Endothelial cell of umbilical vein (primary cell): Measurements from ENCODE around the gene EFNA4. TPM values are rescaled to one million over a fixed set of nuclear protein-coding genes. Genes with fewer than 3 reads are reported as not detected.

ENCODE experiments used
- BruUV-seq: library from RNA; stranded (reverse); fragments of 400-500 nt; replicated peaks from 2 replicates; lab custom pipeline; 2021; lab: Mats Ljungman, UMichigan
- CTCF ChIA-PET: fragments of 300-600, 350-600 bp; sonication (Branson Sonifier 250); formaldehyde crosslinking; loops from one replicate; lab custom pipeline; 2021; ENCODE audit warnings: antibody characterized with exemption, inconsistent platforms; lab: Charles Lee
- POLR2A ChIA-PET: fragments of 300-600, 350-600 bp; sonication (Branson Sonifier 250); formaldehyde crosslinking; loops from one replicate; lab custom pipeline; 2021; ENCODE audit warnings: antibody characterized with exemption, inconsistent platforms; lab: Charles Lee
- DNase-seq: peaks from one replicate; pipeline ENCODE4 v3.0.0-alpha.2; 2011; ENCODE audit warnings: low read depth, low spot score
- FAIRE-seq: peaks from 2 replicates; lab custom pipeline; 2011; peaks lifted over from hg19 to GRCh38; lab: Jason Lieb, UNC
- H2AFZ ChIP-seq: 2 replicates; pipeline ENCODE4 v1.6.0; 2012; ENCODE audit warnings: low read depth, low read length, control low read depth, inconsistent platforms
- H3K27ac ChIP-seq: 2 replicates; pipeline ENCODE4 v1.5.1; 2011; ENCODE audit warnings: low read depth, mild to moderate bottlenecking, control low read depth, low read length, moderate library complexity; ENCODE audit not compliant: insufficient read depth
- H3K27me3 ChIP-seq, 2 experiments: 2 replicates each; pipeline versions ENCODE4 v1.6.0 to v1.6.1; 2011; ENCODE audit warnings: low read length in 2 of 2, mixed read lengths in 1 of 2; ENCODE audit not compliant: control insufficient read depth in 2 of 2, insufficient read depth in 2 of 2
- H3K36me3 ChIP-seq, 2 experiments: 2 replicates in 1 of 2; 3 replicates in 1 of 2; pipeline ENCODE4 v1.5.1; 2011; ENCODE audit warnings: low read length in 2 of 2, mild to moderate bottlenecking in 1 of 2, moderate library complexity in 1 of 2; ENCODE audit not compliant: control insufficient read depth in 2 of 2, insufficient read depth in 2 of 2; ENCODE audit errors: extremely low read depth in 1 of 2
- H3K4me1 ChIP-seq: 3 replicates; pipeline ENCODE4 v1.5.1; 2011; ENCODE audit warnings: mild to moderate bottlenecking, low read length; ENCODE audit not compliant: control insufficient read depth, insufficient read depth; ENCODE audit errors: extremely low read depth
- H3K4me2 ChIP-seq: 2 replicates; pipeline ENCODE4 v1.6.1; 2011; ENCODE audit warnings: low read length, control low read depth, mixed read lengths; ENCODE audit not compliant: insufficient read depth
- H3K4me3 ChIP-seq, 3 experiments: fragments of 200-600 bp in 1 of 3; sonication (generic), shearing (Covaris generic) in 1 of 3; replicated peaks in 1 of 3; 2 replicates each; pipeline ENCODE4 v1.5.1; 2011 to 2016; ENCODE audit warnings: control low read depth in 3 of 3, low read length in 3 of 3, mild to moderate bottlenecking in 2 of 3, inconsistent platforms in 1 of 3, low read depth in 1 of 3, moderate library complexity in 1 of 3; ENCODE audit not compliant: insufficient read depth in 1 of 3
- H3K79me2 ChIP-seq: 2 replicates; pipeline ENCODE4 v1.6.0; 2012; ENCODE audit warnings: low read length, inconsistent platforms; ENCODE audit not compliant: control insufficient read depth, insufficient read depth
- H3K9ac ChIP-seq: replicated peaks from 2 replicates; pipeline ENCODE3; 2011; ENCODE audit warnings: low read length, control low read depth; ENCODE audit not compliant: insufficient read depth; ENCODE audit errors: extremely low read depth
- H3K9me1 ChIP-seq: replicated peaks from 3 replicates; pipeline ENCODE4 v1.6.0; 2011; ENCODE audit warnings: mild to moderate bottlenecking, low read length; ENCODE audit not compliant: control insufficient read depth, insufficient read depth; ENCODE audit errors: extremely low read depth
- H3K9me3 ChIP-seq: replicated peaks from 2 replicates; pipeline ENCODE4 v1.5.1; 2012; ENCODE audit warnings: low read length, inconsistent platforms; ENCODE audit not compliant: control insufficient read depth, insufficient read depth
- H4K20me1 ChIP-seq: replicated peaks from 2 replicates; pipeline ENCODE3; 2011; ENCODE audit warnings: mild to moderate bottlenecking, low read length; ENCODE audit not compliant: control insufficient read depth, insufficient read depth; ENCODE audit errors: extremely low read depth
- EZH2 ChIP-seq: IDR thresholded peaks from 2 replicates; pipeline ENCODE4 v1.6.1; 2012; ENCODE audit warnings: borderline replicate concordance, low read depth, mild to moderate bottlenecking, moderate library complexity, low read length, inconsistent platforms; ENCODE audit not compliant: severe bottlenecking
- FOS ChIP-seq: IDR thresholded peaks from 2 replicates; pipeline ENCODE4 v1.6.1; 2011; ENCODE audit warnings: mild to moderate bottlenecking, low read length, moderate library complexity, borderline replicate concordance; ENCODE audit not compliant: insufficient read depth
- GATA2 ChIP-seq: IDR thresholded peaks from 2 replicates; pipeline ENCODE4 v1.7.0; 2011; ENCODE audit warnings: low read depth, mild to moderate bottlenecking, moderate library complexity, mixed read lengths, low read length; ENCODE audit not compliant: insufficient read length, insufficient read depth
- JUN ChIP-seq: IDR thresholded peaks from 2 replicates; pipeline ENCODE4 v1.6.1; 2011; ENCODE audit warnings: borderline replicate concordance, low read depth; ENCODE audit not compliant: insufficient read length, insufficient read depth
- MYC ChIP-seq: IDR thresholded peaks from one replicate; pipeline ENCODE4 v1.6.1; 2011; ENCODE audit warnings: mild to moderate bottlenecking, low read depth, low read length
- POLR2A ChIP-seq: IDR thresholded peaks from 2 replicates; pipeline ENCODE4 v1.6.1; 2012; ENCODE audit warnings: low read depth, mild to moderate bottlenecking, control low read depth, low read length
- POLR2AphosphoS5 ChIP-seq: IDR thresholded peaks from 2 replicates; pipeline ENCODE4 v1.6.1; 2012; ENCODE audit warnings: low read depth, mild to moderate bottlenecking, control low read depth, low read length, moderate library complexity; ENCODE audit not compliant: insufficient read depth
- dilution Hi-C: fragments of 300-500 bp; cut with MboI; formaldehyde crosslinking; loops from one replicate; pipeline ENCODE4 v1.15.0; 2019; ENCODE audit warnings: low sequenced_read_pairs; ENCODE audit not compliant: extremely low pct_ligation_motif_present
- intact Hi-C: fragments of 100-400 bp; cut with micrococcal nuclease; formaldehyde crosslinking; loops from one replicate; pipeline ENCODE4 v1.10.0; 2022
- polyA plus RNA-seq, 4 experiments: library from polyadenylated mRNA; depleted of rRNA in 3 of 4; stranded (reverse) in 3 of 4; unstranded in 1 of 4; fragments of >200 nt; gene quantifications; 2 replicates each; pipeline versions ENCODE4 v1.2.1 to v1.2.3, GENCODE V29; 2011 to 2012; ENCODE audit warnings: missing spikeins in 1 of 4
- total RNA-seq: library from RNA; stranded (reverse); gene quantifications from 2 replicates; pipeline ENCODE4 v1.2.3, GENCODE V29; 2021
- TF ChIP-seq, protein P1 (sequence below), 2 donors: IDR thresholded peaks; 1 replicate in 1 of 2; 2 replicates in 1 of 2; pipeline ENCODE4 v1.5.1; 2011; ENCODE audit warnings: low read length in 2 of 2, mild to moderate bottlenecking in 2 of 2, moderate library complexity in 2 of 2, control low read depth in 1 of 2, inconsistent platforms in 1 of 2, low read depth in 1 of 2; ENCODE audit not compliant: insufficient read depth in 1 of 2; ENCODE audit errors: extremely low read depth in 1 of 2
- TF ChIP-seq, protein P2 (sequence below): IDR thresholded peaks from 2 replicates; pipeline ENCODE4 v1.6.1; 2011; ENCODE audit not compliant: insufficient read depth, insufficient read length

EFNA4 gene
- total and polyA plus RNA-seq, 2 donors (not counting 3 experiments of a cell fraction or from before 2014, with no cell fraction given) = 16.5 to 25.2 TPM

DNA sequence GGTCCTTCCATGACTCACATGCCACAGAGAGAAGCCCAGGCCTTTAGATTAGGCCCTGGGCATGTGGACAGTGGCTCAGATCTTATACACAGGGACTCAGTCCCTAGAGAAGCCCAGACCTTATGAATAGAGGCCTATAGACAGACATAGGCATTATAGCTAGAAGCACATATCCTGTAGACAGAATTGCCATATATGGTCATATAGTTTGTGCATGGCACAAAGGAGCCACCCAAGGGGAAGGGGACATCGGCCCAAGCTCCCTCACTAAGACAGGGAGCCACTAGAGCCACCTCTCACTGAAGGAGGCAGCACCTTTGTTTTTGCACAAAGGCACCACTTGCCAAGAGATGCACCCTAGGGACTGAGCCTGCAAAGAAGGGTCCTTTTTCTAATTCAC is 12.8 kb downstream of the EFNA4 start:
- H3K27me3 ChIP-seq = peaks cover 24 to 25% of the 10 kb centered on the region in 2 experiments
- no peak overlapping the region for H3K4me3 ChIP-seq
- CTCF ChIA-PET = interaction anchor here (0.8 to 3.0 kb wide), 5 partner anchors 9 to 97 kb away, joined by 3 to 24 read pairs (median 5); partner anchors contain the start of genes ADAM15, EFNA4 and KRTCAP2
- H3K79me2 ChIP-seq = no peaks in the 10 kb centered on the region
- intact Hi-C loops = no loop called here
- no peak overlapping the region for H3K27ac ChIP-seq
- no peak overlapping the region for H3K4me2 ChIP-seq
- BruUV-seq = no TSS peak
- dilution Hi-C loops = no loop called here
- no peaks in the 10 kb centered on the region for H4K20me1 ChIP-seq
- DNase-seq = no peak
- no peak for TF ChIP-seq EZH2
- no peak for TF ChIP-seq GATA2
- TF ChIP-seq FOS = no peak
- no peak for TF ChIP-seq JUN
- no peak for TF ChIP-seq POLR2A
- TF ChIP-seq, protein P1, sequence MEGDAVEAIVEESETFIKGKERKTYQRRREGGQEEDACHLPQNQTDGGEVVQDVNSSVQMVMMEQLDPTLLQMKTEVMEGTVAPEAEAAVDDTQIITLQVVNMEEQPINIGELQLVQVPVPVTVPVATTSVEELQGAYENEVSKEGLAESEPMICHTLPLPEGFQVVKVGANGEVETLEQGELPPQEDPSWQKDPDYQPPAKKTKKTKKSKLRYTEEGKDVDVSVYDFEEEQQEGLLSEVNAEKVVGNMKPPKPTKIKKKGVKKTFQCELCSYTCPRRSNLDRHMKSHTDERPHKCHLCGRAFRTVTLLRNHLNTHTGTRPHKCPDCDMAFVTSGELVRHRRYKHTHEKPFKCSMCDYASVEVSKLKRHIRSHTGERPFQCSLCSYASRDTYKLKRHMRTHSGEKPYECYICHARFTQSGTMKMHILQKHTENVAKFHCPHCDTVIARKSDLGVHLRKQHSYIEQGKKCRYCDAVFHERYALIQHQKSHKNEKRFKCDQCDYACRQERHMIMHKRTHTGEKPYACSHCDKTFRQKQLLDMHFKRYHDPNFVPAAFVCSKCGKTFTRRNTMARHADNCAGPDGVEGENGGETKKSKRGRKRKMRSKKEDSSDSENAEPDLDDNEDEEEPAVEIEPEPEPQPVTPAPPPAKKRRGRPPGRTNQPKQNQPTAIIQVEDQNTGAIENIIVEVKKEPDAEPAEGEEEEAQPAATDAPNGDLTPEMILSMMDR (IDR thresholded peaks at IDR 0.05; ENCODE audit: extremely low read depth in 1 of 2, insufficient read depth in 1 of 2, low read depth in 1 of 2, low read length in 2 of 2) = no peak
- TF ChIP-seq MYC = no peak
- no peak for TF ChIP-seq POLR2AphosphoS5
- TF ChIP-seq, protein P2, sequence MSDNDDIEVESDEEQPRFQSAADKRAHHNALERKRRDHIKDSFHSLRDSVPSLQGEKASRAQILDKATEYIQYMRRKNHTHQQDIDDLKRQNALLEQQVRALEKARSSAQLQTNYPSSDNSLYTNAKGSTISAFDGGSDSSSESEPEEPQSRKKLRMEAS = no peak
- H3K36me3 ChIP-seq = no peaks in the 10 kb centered on the region
- H3K9ac ChIP-seq = no peak overlapping the region
- POLR2A ChIA-PET = no interaction called here
- no peak overlapping the region for H2AFZ ChIP-seq
- H3K4me1 ChIP-seq = peaks cover 5% of the 10 kb centered on the region
- no peaks in the 10 kb centered on the region for H3K9me3 ChIP-seq
- FAIRE-seq = no peak
- no peaks in the 10 kb centered on the region for H3K9me1 ChIP-seq
